ENCODE data around the gene APMAP.
A peak's percentile ranks its signal among the peaks of the same experiment; 100 is the strongest.

APMAP gene

GRCh38 chr20:24992487-24993205, at the start of gene APMAP:
APMAP (minus strand) TSS chr20:24992751; CDS start chr20:24992688, 63 bp downstream.
- peak; percentile 97 for DNase-seq (ENCODE audit: low spot score)

GRCh38 chr20:25041813-25042530, 49.4 kb upstream of the APMAP start:
- DNase-seq (ENCODE audit: low spot score), result no peak

DNA sequence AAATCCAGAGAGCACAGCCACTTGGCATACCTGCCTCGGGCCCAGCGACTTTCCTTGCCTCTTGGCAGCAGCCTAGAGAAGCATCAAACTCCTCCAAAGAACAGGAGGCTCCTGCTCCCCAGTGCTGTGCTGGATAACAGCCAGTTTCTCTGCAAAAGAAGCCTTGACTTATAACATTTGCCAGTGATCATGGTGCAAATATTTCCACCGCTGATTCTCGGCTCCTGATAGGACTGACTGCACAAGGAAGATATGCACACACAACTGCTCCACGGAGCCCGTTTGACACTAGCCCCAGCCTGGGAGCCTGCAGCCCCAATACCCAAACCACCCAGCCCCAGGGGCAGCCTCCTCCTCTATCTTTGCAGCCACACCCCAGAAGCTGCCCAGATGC, 47.9 kb upstream of the APMAP start:
- no peak for DNase-seq (ENCODE audit: low spot score)

DNA sequence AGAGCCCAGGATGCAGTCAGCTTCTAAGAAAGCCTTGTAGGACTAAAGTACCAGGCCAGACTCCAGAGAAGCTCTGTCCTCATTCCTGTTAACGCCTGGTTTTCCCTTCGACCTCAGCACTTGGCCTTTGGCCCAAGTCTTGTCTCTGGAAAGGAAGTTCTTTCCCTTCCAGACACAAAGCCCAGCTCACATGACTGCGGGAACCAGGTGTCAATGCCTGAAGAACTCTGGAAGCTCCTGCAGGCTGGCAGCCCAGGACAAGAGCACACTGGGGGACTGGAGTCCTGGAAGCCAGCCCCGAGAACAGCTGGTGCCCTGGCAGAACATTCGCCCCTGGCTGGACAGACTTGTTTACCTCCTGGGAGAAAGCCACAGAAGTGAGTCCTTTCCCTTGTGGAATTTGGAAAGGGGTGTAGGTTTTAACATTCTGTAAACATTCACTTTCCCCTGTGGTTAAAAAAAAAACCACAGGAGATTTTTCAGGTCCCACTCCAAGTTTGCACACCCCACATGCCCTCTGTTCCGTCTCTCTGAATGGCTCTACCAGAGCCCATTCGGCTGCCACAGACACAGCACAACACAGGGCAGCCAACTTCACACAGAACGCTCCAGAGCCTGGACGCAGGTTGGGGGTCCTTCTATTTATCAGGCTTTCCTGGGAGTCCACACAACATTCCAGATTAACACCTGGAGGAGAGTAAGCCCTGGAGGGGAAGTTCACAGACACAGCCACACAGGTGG, 47.3 kb upstream of the APMAP start:
- no peak for DNase-seq (ENCODE audit: low spot score)

DNA sequence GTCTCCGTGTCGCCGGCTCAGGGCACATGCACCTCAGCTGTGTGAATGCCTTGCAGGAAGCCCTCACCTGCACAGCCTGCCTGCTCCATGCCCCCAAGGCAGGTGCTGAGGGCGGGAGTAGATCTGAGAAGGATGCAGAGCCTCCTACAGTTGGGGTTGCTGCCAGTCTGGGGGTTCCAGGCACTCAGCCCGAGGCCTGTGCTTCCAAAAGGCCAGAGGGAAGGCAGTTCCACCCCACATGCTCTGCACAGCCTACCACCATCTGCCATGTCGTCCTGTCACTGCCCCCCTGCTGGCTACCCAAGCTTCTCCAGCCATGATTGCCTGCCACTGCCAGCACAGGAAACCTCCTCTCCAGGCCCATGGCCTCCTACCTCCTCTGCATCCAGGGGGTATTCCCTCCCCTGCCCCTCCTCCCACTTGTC, 46.1 kb upstream of the APMAP start:
- no peak for DNase-seq (ENCODE audit: low spot score)

- no peak for DNase-seq (ENCODE audit: low spot score)
Observed at GRCh38 chr20:25038103-25038410, 45.5 kb upstream of the APMAP start.

DNA sequence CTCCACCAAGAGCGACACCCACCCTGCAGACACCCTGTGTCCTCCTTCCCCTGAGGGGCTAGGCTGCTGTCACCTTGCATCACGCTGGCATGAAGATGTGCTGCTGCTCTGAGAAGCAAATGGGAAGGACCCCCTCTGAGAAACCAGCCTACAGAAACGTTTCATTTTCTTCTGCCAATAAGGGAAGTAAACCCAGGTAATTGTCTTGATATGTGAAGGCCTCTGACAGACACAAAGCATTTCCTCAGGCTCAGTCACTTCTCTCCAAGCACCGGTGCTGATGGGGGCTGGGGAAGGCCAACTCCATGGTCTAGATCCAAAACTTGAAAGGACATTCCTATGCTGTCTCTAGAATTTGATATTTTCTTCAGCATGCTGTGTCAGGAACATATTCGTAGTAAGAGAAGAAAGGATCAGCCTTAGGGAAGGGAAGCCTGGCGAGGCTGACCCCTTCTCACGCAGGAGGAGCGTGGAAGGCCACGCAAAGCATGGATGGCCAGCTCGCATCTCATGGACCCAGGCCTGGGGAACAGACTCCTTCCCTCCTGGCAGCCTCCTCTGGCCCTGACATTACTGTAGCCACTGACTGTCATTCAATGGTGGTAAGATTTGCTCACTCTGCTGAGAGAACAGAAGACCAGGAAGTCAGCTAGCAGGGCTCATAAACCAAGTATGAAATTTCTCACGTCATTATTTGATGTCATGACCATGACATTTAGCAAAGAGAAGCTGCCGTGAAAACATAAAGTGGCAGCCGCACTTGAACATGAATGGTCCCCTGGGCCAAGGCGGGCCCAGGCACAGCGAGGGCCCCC, 44.9 kb upstream of the APMAP start:
- no peak for DNase-seq (ENCODE audit: low spot score)

DNA sequence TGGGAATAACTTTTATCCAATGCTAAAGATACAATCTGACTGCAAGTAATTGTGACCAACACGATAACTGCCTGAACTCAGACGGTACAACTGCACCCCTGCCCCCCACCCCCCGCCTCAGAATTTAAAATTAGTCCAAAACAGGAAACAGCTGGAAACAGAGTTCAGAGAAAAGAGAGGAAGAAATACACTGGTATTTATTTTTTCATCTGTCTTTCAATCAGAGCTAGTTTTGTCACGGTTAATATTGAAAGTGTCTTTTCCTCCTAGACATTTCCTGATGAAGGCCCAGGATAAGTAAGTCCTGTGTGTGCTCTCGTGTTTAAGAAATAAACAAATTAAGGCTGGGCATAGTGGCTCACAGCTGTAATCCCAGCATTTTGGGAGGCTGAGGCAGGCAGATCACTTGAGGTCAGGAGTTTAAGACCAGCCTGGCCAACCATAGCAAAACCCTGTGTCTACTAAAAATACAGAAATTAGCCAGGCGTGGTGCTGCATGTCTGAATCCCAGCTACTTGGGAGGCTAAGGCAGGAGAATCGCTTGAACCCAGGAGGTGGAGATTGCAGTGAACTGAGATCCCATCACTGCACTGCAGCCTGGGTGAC, 43.9 kb upstream of the APMAP start:
- DNase-seq (ENCODE audit: low spot score), result no peak

DNA sequence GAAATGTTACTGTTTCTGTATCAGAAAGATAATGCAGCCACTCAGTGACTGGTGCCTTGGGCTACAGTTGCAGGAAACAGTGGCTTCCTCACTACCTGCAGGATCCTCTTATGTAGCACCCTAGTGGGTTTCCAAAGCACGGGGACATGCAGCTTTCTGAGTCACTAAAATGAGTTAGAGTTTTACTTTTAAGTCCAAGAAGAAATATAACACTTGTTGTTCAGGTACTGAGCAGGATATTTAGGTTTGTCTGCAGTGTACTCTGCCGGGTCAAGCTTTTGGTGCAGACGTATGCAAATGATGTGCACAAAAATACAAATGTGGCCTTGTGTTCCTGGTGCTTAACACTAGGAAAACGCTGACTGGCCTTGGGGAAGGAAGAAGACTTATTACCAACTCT, 43.4 kb upstream of the APMAP start:
- no peak for DNase-seq (ENCODE audit: low spot score)

DNA sequence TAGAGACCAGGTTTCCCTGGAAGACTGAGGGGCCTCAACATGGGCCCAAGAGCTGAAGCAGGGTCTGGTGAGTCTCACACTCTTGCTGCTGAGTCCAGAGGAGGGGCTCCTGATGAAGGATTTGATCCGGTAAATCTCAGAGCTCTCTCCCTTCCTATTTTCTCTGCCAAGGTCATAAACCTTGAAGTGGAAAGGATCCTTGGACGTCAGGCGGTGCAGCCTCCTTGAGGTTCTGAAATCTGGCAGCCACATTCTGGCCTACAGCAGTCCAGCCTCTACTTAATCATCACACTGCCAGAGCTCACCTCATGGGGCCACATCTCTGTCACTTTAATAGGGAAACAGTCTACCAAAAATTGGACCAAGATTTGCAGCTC, 41.4 kb upstream of the APMAP start:
- no peak for DNase-seq (ENCODE audit: low spot score)

- DNase-seq (ENCODE audit: low spot score), result no peak
Observed at GRCh38 chr20:25033265-25033923, 40.8 kb upstream of the APMAP start.

- DNase-seq (ENCODE audit: low spot score), result peak; percentile 90
Observed at GRCh38 chr20:25032478-25033264, 40.1 kb upstream of the APMAP start.

DNA sequence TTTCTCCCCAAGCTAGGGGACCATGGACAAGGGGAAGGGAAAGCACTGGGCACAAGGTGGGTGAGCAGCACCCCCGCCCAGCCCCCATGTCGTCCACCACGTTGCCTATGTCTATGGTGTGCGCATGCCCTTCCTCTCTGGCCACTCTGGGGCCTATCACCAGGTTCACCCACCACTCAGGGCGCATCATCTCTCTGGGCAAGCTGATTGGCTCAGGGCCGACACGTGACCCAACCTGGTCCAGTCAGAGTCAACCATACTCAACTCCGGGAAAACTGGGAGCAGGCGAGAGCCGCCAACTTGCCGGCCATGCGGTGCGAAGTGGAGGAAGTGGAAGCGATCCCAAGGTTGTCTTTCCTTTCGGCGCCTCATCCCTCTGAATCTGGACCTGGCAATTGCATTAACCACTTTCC, 39.5 kb upstream of the APMAP start:
- peak; percentile 75 for DNase-seq (ENCODE audit: low spot score)

DNA sequence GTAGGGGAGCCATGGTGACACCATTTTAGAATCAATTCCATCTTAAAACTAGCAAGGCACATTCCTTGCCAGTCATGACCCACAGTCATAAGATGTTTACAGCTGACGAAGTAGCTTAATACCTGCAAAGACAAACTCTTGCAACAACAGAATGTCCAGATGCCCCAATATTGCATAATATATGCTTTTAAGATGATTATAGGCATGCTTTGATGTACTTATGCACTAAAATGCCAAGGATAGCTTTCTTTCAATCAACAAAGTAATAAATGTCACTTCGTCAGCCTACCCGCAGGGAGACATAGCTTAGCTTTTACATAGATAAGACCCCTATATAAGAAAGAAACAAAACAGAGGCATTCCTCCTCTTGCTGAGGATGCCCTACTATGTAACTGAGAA, 38.7 kb upstream of the APMAP start:
- DNase-seq (ENCODE audit: low spot score), result no peak

GRCh38 chr20:25030649-25031207, 38.2 kb upstream of the APMAP start:
- DNase-seq (ENCODE audit: low spot score), result no peak

DNA sequence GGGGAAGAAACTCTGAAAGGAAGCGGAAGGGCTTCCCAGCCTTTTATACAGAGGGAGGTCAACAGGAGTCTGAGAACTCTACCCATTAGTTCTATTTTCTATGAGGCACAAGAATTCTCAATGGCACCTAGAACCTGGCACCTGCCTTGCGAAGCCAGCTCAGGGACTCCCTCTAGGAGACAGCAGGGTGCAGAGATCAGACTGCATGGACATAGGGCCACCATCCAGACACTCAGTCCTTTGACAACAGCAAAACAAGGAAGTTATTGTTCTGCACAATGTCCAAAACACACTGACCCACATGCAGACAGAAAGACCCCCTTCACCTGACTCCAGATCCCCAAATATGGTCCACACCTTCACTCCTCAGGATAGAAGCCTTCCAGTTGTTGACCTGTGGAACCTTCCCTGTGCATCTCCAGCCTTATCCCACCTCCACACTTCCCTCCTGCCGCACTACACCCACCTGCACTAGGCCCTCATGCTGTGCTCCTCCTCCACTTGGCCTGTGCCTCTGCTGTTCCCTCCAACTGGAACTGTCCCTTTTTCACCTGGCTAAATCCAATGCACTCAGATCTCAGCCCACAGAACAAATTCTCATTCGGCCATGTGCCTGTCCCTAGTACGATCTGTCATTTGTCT, 37.6 kb upstream of the APMAP start:
- no peak for DNase-seq (ENCODE audit: low spot score)

- DNase-seq (ENCODE audit: low spot score), result no peak
Observed at GRCh38 chr20:25025986-25026605, 33.5 kb upstream of the APMAP start.

DNA sequence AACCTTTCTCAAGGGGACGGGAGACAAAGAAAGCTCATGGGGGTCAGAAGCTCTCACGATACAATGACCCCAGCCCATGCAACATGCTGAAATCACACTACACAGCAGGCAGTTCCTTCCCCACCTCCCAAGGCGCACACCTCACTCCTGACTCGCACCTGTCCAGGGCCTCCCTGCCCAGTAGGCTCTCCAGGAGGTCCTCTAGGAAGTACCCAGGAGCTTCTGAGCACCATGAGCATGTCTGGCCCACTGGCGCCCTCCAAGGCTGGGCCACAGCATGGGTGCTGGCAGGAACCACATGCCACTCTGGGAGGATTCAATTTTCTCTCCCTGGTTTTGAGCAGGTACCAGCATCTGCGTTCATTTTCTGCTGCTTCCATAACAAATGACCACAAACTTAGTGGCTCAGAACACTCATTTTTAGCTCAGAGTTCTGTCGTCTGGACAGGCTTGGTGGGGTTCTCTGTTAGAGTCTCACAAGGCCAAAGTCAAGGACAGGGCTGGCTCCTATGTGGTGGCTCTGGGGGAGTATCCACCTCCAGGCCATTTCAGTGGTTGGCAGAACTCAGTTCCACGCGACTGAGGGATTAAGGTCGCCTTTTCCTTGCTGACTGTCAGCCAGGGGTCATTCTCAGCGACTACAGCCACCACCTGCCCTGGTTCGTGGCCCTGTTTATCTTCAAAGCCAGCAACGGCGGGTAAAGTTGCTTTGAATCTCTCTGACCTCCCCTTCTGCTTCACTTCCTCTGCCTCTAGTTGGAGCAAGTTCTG, 32.7 kb upstream of the APMAP start:
- DNase-seq (ENCODE audit: low spot score), result no peak
